Gastroesophageal sphincter (tissue), 3 donors: ENCODE results near the gene SIX5.

ENCODE experiments used
- CTCF ChIP-seq, 4 experiments: fragments of 200-600 bp in 2 of 4; fragments of 450-650 bp in 2 of 4; sonication (generic) in 1 of 4; IDR thresholded peaks; one replicate each; pipeline ENCODE4 v1.5.1; 2017 to 2019; ENCODE audit warnings: antibody characterized with exemption in 4 of 4, mild to moderate bottlenecking in 2 of 4, moderate library complexity in 2 of 4
- POLR2A ChIP-seq, 2 donors: fragments of 450-650 bp; IDR thresholded peaks; one replicate each; pipeline ENCODE4 v1.6.1; 2017; ENCODE audit warnings: antibody characterized with exemption in 2 of 2, mild to moderate bottlenecking in 2 of 2, moderate library complexity in 1 of 2

GRCh38 chr19:45739498-45740439, 29.3 kb downstream of the SIX5 start:
- TF ChIP-seq CTCF (IDR thresholded peaks at IDR 0.05) (no peak), POLR2A (IDR thresholded peaks at IDR 0.05) (no peak)
